Measurements from ENCODE around the gene CHI3L1.
A peak's percentile ranks its signal among the peaks of the same experiment; 100 is the strongest.

CHI3L1 gene

DNA sequence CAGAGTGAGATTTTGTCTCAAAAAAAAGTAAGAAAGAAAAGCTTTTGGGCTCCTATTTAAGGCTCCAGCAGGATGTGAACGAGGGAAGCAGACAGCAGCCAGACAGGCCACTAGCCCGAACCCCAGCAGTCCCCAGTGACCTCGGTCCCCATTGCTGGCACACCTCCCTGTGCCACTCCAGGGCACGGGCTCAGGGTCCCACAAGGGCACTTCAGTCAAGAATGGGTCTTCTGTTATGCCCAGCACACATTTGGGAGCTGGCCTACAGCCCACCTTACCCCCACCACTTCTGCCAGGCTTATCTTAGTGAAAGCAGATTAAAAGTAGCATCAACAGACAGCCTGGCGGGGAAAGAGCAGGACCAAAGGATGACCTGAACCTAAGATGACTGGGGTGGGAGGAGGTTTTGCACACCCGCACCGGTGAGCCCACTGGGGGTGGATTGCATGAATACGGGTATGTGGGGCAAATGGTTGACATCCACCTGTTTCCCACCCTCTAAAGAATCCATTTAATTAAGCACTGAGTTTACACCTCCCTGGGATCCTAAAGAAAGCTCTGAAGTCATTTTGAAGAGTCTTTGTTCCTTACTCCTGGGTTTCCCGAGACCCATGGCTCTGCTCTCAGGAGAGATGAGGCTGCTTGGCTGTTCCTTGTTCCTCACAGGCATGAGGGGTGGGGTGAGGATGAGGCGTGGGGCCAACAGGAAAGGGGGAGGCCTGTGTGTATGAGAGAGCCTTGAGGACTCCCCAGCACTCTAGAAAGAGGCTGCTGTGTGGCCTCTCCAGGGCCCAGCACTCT is 4.7 kb downstream of the CHI3L1 start:
- ATAC-seq (ENCODE audit: low read depth) (no peak), DNase-seq (ENCODE audit: low spot score in 2 of 2) (no peak)
- no peak overlapping the region for H3K4me3 Mint-ChIP-seq
- no peak overlapping the region for H3K27ac Mint-ChIP-seq
- H3K4me1 Mint-ChIP-seq: peaks cover 7% of the 10 kb centered on the region
- H3K27me3 Mint-ChIP-seq: peaks cover 23% of the 10 kb centered on the region
- no peaks in the 10 kb centered on the region for H3K36me3 Mint-ChIP-seq
- H3K9me3 Mint-ChIP-seq: no peaks in the 10 kb centered on the region

DNA sequence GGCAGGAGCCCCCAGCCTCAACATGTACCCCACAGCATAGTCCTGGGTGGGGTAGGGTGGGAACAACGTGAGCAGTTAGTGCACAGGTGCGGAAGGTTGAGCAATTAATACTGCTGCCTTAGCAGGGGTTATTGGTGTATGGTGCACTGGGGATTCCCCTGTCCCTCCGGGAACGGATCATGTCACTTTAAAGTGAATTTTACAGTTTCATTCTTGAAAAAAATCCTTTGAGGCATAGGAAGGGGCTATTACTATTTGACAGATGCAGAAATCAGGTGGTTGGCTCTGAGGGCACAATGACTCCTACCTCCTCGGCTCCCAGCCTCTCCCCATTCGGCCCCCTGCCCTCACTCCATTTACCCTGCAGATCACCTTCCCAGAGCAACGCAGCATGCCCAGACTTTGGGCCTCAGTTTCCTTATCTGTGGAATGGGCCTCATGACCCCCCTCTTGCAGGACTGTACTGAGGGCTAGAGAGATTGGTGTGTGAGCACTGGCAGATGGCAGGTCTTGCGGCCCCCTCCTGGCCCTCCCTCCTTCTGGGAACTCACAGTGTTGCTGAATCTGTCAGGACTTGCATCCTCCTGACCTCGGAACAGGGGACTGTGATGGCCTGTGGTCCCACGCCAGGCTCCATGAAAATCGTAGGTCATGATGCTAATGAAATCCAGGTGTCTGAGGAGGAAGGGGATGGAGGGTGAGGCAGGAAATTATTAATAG is 5.7 kb downstream of the CHI3L1 start:
- Mint-ChIP-seq H3K27ac (no peak overlapping the region), H3K4me3 (no peak overlapping the region), H3K27me3 (peaks cover 21% of the 10 kb centered on the region), H3K9me3 (no peaks in the 10 kb centered on the region), H3K36me3 (no peaks in the 10 kb centered on the region), H3K4me1 (peaks cover 4% of the 10 kb centered on the region)
- ATAC-seq (ENCODE audit: low read depth) (no peak), DNase-seq (ENCODE audit: low spot score in 2 of 2) (no peak)

DNA sequence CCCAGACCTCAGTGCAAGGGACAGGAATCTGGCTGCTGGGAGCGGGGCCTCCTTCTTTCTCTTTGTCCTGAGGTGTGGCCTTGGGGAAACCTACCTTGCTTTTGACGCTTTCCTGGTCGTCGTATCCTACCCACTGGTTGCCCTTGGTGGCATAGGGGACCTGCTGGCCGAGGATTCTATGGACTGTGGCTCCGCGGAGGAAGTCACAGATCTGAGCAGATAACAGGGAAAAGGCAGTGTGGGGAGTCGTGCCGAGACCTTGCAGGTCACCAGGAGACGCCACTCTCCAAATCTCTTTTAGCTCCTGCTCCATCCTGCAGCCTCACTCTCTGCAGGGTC is 6.9 kb downstream of the CHI3L1 start:
- no peak for DNase-seq (ENCODE audit: low spot score in 2 of 2)
- peaks cover 4% of the 10 kb centered on the region for H3K4me1 Mint-ChIP-seq
- ATAC-seq (ENCODE audit: low read depth): no peak
- no peak overlapping the region for H3K4me3 Mint-ChIP-seq
- H3K36me3 Mint-ChIP-seq: no peaks in the 10 kb centered on the region
- H3K27me3 Mint-ChIP-seq: peaks cover 24% of the 10 kb centered on the region
- no peaks in the 10 kb centered on the region for H3K9me3 Mint-ChIP-seq
- no peak overlapping the region for H3K27ac Mint-ChIP-seq

DNA sequence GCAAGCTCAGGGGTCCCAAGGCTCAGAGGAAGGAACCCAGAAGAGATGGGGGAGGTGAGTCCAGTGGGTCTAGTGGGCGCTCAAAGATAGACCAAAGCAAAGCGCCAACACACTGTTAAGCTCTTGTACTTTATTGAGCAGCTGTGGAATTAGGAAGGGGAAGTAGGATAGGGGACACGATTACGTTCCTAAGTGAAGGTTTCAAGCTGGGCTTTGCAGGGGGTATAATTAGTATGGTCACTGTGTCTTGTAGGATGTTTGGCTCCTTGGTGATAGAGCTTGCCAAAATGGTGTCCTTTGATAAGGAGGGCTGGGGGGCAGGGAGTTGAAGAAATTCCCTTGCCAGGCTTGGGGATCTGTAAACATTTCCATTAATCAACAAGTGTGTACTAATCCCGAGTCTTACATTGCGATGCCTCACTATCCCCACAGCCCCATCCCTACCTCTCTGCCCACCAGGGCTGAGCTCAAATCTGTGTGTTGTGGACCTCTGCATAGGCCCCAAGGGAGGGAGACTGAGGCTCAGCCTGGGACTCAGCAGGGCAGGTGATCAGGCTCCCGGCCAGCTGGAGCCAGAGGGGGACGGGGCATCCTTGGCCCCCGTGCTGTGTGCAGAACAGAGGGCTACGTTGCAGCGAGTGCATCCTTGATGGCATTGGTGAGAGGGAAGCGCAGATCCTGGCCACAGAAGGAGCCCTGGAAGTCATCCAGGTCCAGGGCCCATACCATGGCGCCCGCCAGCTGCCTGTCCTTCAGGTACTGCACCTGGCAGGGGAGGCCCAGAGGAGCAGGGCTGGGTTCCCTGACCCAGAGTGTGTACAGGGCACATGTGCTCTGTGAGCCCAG is 7.5 kb downstream of the CHI3L1 start:
- Mint-ChIP-seq H3K27ac (no peak overlapping the region), H3K27me3 (peaks cover 24% of the 10 kb centered on the region), H3K4me1 (peaks cover 4% of the 10 kb centered on the region), H3K36me3 (no peaks in the 10 kb centered on the region), H3K4me3 (no peak overlapping the region), H3K9me3 (no peaks in the 10 kb centered on the region)
- no peak for ATAC-seq (ENCODE audit: low read depth)
- no peak for DNase-seq (ENCODE audit: low spot score in 2 of 2)

DNA sequence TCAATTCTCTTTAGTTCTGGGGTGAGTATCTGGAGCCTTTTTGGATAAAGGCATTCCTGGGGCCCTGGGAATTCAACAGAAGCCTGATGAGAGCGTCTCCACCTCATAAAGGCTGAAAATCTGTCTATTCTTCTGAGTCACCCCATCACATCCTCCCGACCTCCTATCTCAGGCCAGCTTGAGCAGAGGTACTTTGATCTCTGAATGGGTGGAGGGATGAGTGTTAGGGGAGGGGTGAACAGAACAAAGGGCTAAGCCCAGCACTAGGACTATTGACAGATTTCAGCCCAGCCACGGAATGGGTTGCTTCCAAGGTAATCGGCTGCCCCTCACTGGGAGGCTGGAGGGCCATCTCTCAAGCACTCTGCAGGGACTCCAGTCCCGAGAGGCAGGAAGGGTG is 8.4 kb downstream of the CHI3L1 start:
- Mint-ChIP-seq H3K27ac (no peak overlapping the region), H3K36me3 (no peaks in the 10 kb centered on the region), H3K4me1 (peaks cover 6% of the 10 kb centered on the region), H3K9me3 (no peaks in the 10 kb centered on the region), H3K27me3 (peaks cover 26% of the 10 kb centered on the region), H3K4me3 (no peak overlapping the region)
- no peak for DNase-seq (ENCODE audit: low spot score in 2 of 2)
- ATAC-seq (ENCODE audit: low read depth): no peak

DNA sequence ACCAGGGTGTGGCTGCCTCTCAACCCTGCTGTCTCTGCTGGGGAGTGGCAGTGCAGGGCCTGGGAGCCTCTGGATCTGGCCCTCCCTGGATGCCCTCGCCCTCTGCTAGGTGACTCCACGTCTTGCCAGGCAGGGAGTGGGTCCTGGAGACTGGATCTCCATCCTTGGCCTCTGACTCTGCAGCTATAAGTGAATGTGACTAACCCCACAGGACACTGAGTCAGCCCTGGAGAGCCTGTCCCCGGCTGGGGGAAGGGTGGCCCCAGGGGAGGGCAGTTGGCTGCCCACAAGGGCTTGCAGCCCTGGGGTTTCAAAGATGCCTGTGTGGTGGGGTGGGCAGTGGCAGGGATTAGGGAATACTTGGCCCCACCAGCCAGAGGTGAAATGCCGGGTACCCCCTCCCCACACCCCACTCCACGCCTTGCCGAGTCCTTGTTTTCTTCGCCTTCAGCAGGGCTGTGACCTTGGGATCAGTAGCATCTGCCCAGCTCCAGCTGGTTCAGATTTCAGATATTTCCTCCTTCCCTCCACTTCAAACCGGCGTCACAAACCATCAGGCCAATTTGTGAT is 8.9 kb downstream of the CHI3L1 start:
- Mint-ChIP-seq H3K4me3 (no peak overlapping the region), H3K36me3 (no peaks in the 10 kb centered on the region), H3K4me1 (peaks cover 6% of the 10 kb centered on the region), H3K9me3 (no peaks in the 10 kb centered on the region), H3K27ac (no peak overlapping the region), H3K27me3 (peaks cover 26% of the 10 kb centered on the region)
- DNase-seq (ENCODE audit: low spot score in 2 of 2) (no peak), ATAC-seq (ENCODE audit: low read depth) (no peak)

DNA sequence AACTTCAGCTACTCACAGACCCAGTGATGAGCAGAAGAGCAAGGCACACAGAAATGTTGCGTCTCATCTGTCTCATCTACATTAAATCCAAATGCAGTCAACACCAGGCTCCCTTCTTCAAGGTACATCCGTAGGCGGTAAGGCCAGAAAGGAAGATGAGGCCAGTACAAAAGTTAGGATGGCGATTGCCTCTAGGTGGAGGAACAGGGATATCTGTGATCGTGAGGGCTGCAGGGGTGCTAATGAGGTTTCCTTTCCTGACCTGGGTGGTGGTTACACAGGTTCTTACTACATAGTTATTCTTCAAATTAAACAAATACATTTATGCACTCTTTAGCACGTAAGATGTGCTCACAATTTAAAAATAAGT is 9.5 kb downstream of the CHI3L1 start:
- no peaks in the 10 kb centered on the region for H3K9me3 Mint-ChIP-seq
- no peak overlapping the region for H3K4me3 Mint-ChIP-seq
- no peak overlapping the region for H3K27ac Mint-ChIP-seq
- DNase-seq (ENCODE audit: low spot score in 2 of 2) (no peak), ATAC-seq (ENCODE audit: low read depth) (no peak)
- H3K4me1 Mint-ChIP-seq: peaks cover 6% of the 10 kb centered on the region
- H3K27me3 Mint-ChIP-seq: peaks cover 25% of the 10 kb centered on the region
- no peaks in the 10 kb centered on the region for H3K36me3 Mint-ChIP-seq

DNA sequence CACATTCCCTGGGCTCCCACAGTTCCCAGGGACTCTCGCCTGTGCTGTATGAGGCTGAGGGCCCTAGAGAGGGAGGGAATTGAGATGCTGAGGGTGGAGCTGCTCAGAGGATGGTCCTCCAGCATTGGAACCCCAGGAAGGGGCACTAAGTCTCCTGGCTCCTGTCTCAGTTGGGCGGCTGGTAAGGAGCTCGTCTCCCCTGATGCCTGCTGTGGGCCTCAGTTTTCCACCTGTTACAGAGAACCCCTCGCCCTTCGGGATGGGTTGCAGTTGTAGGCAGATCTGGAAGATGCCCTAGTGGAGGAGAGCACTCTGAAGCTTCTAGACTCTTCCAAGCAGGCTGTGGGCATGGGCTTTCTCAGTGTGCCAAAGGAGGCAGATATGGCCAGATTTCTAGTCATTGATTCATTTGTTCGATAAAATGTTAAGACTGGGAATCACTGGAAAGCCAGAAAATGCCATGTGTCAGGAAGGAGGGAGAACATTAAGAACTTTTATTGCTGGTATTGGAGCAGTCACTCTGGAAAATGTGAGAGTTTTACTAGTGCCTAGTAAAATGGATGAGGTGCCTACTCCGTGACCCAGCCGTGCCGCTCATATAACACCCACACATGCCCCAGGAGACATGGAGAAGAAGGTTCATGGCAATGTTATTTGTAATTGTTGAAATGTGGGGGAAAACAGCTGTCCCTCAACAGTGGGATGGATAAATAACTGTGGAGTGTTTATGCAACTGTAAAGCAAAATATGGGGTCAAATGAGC is 10.1 kb downstream of the CHI3L1 start:
- DNase-seq (ENCODE audit: low spot score in 2 of 2): no peak
- peaks cover 25% of the 10 kb centered on the region for H3K27me3 Mint-ChIP-seq
- H3K4me3 Mint-ChIP-seq: no peak overlapping the region
- ATAC-seq (ENCODE audit: low read depth): no peak
- H3K9me3 Mint-ChIP-seq: no peaks in the 10 kb centered on the region
- peaks cover 6% of the 10 kb centered on the region for H3K4me1 Mint-ChIP-seq
- H3K36me3 Mint-ChIP-seq: no peaks in the 10 kb centered on the region
- no peak overlapping the region for H3K27ac Mint-ChIP-seq

DNA sequence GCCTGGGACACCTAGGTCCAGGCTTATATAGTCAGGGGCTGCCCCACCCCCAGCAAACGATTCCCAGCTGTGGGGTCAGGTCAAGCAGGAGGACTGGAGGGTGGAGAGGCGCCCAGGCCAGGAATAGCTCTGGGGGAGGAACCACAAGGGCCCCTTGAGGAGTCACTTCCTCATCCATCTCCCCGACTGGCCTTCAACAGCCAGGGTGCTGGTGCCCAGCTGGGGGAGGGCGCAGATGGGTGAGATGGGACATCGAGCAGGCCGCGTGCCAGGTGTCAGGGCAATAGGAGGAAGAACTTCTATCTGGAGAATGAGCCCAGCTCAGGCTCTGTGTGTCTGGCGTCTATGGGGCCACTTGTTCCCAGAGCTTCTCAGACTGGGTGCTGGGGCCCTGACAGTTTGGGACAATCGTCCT is 10.7 kb downstream of the CHI3L1 start:
- H3K27me3 Mint-ChIP-seq: peaks cover 24% of the 10 kb centered on the region
- DNase-seq (ENCODE audit: low spot score in 2 of 2) (no peak), ATAC-seq (ENCODE audit: low read depth) (no peak)
- no peaks in the 10 kb centered on the region for H3K9me3 Mint-ChIP-seq
- no peaks in the 10 kb centered on the region for H3K36me3 Mint-ChIP-seq
- H3K27ac Mint-ChIP-seq: no peak overlapping the region
- no peak overlapping the region for H3K4me3 Mint-ChIP-seq
- H3K4me1 Mint-ChIP-seq: peaks cover 3% of the 10 kb centered on the region

DNA sequence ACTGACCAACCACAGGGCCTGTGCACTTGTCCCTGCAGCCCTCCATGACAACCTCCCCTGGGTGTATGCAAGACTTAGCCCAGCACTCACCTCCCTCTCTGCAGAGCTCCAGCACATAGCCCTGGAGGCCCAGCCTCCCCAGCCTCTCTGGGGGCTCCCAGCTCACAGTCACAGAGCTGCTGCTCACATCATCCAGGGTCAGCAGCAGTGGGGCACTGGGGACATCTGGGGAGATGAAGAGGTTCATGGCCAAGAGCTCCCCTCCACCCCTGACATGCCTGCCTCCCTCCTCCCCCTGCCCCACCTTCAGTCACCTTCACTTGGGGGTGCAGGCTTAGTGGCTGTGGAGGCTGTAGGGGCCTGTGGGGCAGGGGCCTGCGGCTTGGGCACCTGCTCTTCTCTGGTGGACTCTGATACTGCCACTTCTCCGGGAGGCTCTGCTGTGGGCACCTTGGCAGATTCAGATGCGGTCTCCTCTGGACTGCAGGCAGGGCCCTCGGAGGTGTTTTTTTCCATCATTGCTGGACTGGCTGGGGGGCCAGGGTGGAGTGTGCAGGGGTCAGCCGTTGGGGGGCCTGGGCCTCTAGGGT is 11.2 kb downstream of the CHI3L1 start, which contains the start of gene MYBPH:
Gene MYBPH (minus strand): TSS at position 590 of the 590 bp plus-strand sequence. CDS start 71 bp downstream, at position 519.
- Mint-ChIP-seq H3K27me3 (peaks cover 22% of the 10 kb centered on the region), H3K36me3 (no peaks in the 10 kb centered on the region), H3K9me3 (no peaks in the 10 kb centered on the region), H3K4me1 (peaks cover 2% of the 10 kb centered on the region), H3K4me3 (no peak within 1 kb of the TSS), H3K27ac (no peak within 1 kb of the TSS)
- no peak for ATAC-seq (ENCODE audit: low read depth)
- no peak for DNase-seq (ENCODE audit: low spot score in 2 of 2)

DNA sequence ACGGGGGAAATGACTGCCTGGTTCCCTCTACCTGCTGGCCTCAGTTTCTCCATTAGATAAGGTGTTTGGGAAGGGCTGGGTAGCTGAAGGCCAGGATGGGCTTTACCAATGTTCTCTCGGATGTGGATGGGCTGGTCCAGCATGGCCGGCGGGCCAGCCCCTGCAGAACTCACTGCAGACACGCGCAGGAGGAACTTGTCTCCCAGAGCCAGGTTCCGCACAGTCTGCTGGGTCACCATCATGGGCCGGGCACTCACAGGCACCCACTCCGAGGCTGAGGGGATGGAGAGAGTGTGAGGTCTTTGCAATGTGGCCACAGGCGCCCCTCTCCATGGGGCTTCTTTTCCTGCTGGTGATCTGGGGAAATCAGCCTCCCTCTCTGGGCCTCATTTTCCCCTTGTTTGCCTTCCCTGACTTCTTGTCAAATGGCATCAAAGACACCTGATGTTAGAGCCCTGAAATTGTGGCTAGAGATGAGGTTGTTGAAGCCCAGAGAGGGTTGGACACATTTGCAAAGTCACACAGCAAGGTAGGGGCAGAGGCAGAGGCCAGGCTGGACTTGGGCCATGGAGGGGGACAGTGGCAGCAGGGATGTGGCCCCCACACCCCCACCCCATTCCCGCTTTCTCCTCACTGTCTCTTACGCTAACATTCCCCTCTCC is 12.0 kb downstream of the CHI3L1 start:
- H3K36me3 Mint-ChIP-seq: no peaks in the 10 kb centered on the region
- no peaks in the 10 kb centered on the region for H3K9me3 Mint-ChIP-seq
- H3K27me3 Mint-ChIP-seq: peaks cover 21% of the 10 kb centered on the region
- DNase-seq (ENCODE audit: low spot score in 2 of 2) (no peak), ATAC-seq (ENCODE audit: low read depth) (no peak)
- H3K4me1 Mint-ChIP-seq: peaks cover 2% of the 10 kb centered on the region
- no peak overlapping the region for H3K4me3 Mint-ChIP-seq
- H3K27ac Mint-ChIP-seq: no peak overlapping the region

DNA sequence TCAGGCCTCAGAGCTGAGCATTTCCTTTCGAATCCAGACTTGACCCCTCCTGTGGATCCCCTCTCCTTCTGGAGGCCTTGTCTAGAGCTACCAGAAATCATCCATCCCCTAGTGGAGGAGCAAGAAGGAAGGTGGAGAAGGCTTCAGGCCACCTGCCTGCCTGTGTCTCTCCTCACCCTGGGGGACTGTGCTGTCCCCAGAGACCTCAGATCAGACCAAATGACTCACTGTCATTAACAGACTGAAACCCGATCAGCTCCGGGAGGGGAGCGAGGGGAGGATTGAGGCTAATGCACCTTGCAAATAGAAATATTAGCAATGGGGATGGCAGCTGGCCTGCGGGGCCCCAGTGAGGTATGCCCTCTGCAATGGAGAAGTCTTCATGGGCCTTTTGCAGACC is 12.9 kb downstream of the CHI3L1 start:
- Mint-ChIP-seq H3K9me3 (no peaks in the 10 kb centered on the region), H3K36me3 (no peaks in the 10 kb centered on the region)

More for the DNA sequence above, 12.9 kb downstream of the CHI3L1 start:
- H3K4me1 Mint-ChIP-seq: peaks cover 2% of the 10 kb centered on the region
- no peak overlapping the region for H3K27ac Mint-ChIP-seq
- no peak overlapping the region for H3K4me3 Mint-ChIP-seq
- ATAC-seq (ENCODE audit: low read depth): peak; percentile 37
- peaks cover 14% of the 10 kb centered on the region for H3K27me3 Mint-ChIP-seq
- no peak for DNase-seq (ENCODE audit: low spot score in 2 of 2)
